Measurements from ENCODE around the gene RAB15. TPM values are rescaled to one million over a fixed set of nuclear protein-coding genes. Genes with fewer than 3 reads are reported as not detected.

Gene RAB15
- total RNA-seq, 1 donor from 2014 or later: 13.8 TPM

DNA sequence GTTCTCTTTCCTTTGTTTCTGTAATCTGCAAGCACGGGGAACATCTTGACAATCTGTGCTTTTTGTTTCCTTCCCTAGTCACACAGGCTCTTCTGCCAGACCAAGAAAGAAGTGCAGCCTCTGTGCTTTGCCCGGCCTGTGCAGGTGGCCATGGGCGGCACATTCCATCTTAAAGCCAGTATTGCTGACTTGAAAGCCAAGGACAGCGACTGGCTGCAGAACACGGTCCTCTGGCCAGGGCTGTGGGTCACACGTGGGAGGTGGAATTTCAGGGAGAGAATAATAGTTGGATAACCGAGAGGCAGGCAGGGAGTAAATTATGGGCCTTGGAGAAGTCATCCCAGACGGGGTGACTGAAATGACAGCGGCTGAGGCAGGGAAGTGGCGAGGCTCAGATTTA, 39.4 kb upstream of the RAB15 start:
- Histone ChIP-seq H3K4me1 (no peaks in the 10 kb centered on the region), H3K9me3 (no peaks in the 10 kb centered on the region), H3K27ac (no peak overlapping the region), H3K36me3 (peaks cover 53% of the 10 kb centered on the region), H3K27me3 (ENCODE audit: low read depth) (no peaks in the 10 kb centered on the region), H3K4me3 (no peak overlapping the region)
- no peak for ATAC-seq
- intact Hi-C loops (cut with DNase I): no loop called here
- DNase-seq: no peak
- no peak for TF ChIP-seq CTCF (IDR thresholded peaks at IDR 0.05)

GRCh38 chr14:65010211-65010931, 38.2 kb upstream of the RAB15 start:
- no peak overlapping the region for H3K27ac ChIP-seq
- DNase-seq: no peak
- ATAC-seq: no peak
- TF ChIP-seq CTCF (IDR thresholded peaks at IDR 0.05): no peak
- peaks cover 49% of the 10 kb centered on the region for H3K36me3 ChIP-seq
- no peaks in the 10 kb centered on the region for H3K9me3 ChIP-seq
- H3K27me3 ChIP-seq (ENCODE audit: low read depth): no peaks in the 10 kb centered on the region
- intact Hi-C loops (cut with DNase I): no loop called here
- no peak overlapping the region for H3K4me3 ChIP-seq
- no peaks in the 10 kb centered on the region for H3K4me1 ChIP-seq

GRCh38 chr14:65007202-65007601, 35.1 kb upstream of the RAB15 start:
- Histone ChIP-seq H3K4me1 (peaks cover 8% of the 10 kb centered on the region), H3K27me3 (ENCODE audit: low read depth) (no peaks in the 10 kb centered on the region), H3K36me3 (peaks cover 26% of the 10 kb centered on the region), H3K27ac (no peak overlapping the region), H3K9me3 (no peaks in the 10 kb centered on the region), H3K4me3 (no peak overlapping the region)
- intact Hi-C loops (cut with DNase I): no loop called here
- no peak for TF ChIP-seq CTCF (IDR thresholded peaks at IDR 0.05)
- ATAC-seq: no peak
- no peak for DNase-seq

GRCh38 chr14:65006261-65006721, 34.2 kb upstream of the RAB15 start:
- no peak for ATAC-seq
- TF ChIP-seq CTCF (IDR thresholded peaks at IDR 0.05): no peak

GRCh38 chr14:65003394-65003793, 31.3 kb upstream of the RAB15 start:
- TF ChIP-seq CTCF (IDR thresholded peaks at IDR 0.05): no peak
- intact Hi-C loops (cut with DNase I): no loop called here
- H3K36me3 ChIP-seq: peaks cover 8% of the 10 kb centered on the region
- no peak for ATAC-seq
- H3K4me1 ChIP-seq: peaks cover 8% of the 10 kb centered on the region
- no peak for DNase-seq
- no peak overlapping the region for H3K27ac ChIP-seq
- no peaks in the 10 kb centered on the region for H3K27me3 ChIP-seq (ENCODE audit: low read depth)
- no peak overlapping the region for H3K4me3 ChIP-seq
- H3K9me3 ChIP-seq: no peaks in the 10 kb centered on the region

More at GRCh38 chr14:65006261-65006721, 34.2 kb upstream of the RAB15 start:
- no peak overlapping the region for H3K4me3 ChIP-seq
- no peaks in the 10 kb centered on the region for H3K27me3 ChIP-seq (ENCODE audit: low read depth)
- intact Hi-C loops (cut with DNase I): no loop called here
- no peak for DNase-seq
- peaks cover 19% of the 10 kb centered on the region for H3K36me3 ChIP-seq
- H3K4me1 ChIP-seq: peaks cover 8% of the 10 kb centered on the region
- H3K27ac ChIP-seq: no peak overlapping the region
- H3K9me3 ChIP-seq: no peaks in the 10 kb centered on the region

Data from lower lobe of right lung (tissue), 2 donors.